Endothelial cell of umbilical vein (primary cell): ENCODE data around the gene SLC7A10. TPM values are rescaled to one million over a fixed set of nuclear protein-coding genes. Genes with fewer than 3 reads are reported as not detected.

Experiments
- BruUV-seq: library from RNA; stranded (reverse); fragments of 400-500 nt; replicated peaks from 2 replicates; lab custom pipeline; 2021; lab: Mats Ljungman, UMichigan
- CTCF ChIA-PET: fragments of 300-600, 350-600 bp; sonication (Branson Sonifier 250); formaldehyde crosslinking; loops from one replicate; lab custom pipeline; 2021; ENCODE audit warnings: antibody characterized with exemption, inconsistent platforms; lab: Charles Lee
- POLR2A ChIA-PET: fragments of 300-600, 350-600 bp; sonication (Branson Sonifier 250); formaldehyde crosslinking; loops from one replicate; lab custom pipeline; 2021; ENCODE audit warnings: antibody characterized with exemption, inconsistent platforms; lab: Charles Lee
- DNase-seq: peaks from one replicate; pipeline ENCODE4 v3.0.0-alpha.2; 2011; ENCODE audit warnings: low read depth, low spot score
- FAIRE-seq: peaks from 2 replicates; lab custom pipeline; 2011; peaks lifted over from hg19 to GRCh38; lab: Jason Lieb, UNC
- H2AFZ ChIP-seq: 2 replicates; pipeline ENCODE4 v1.6.0; 2012; ENCODE audit warnings: low read depth, low read length, control low read depth, inconsistent platforms
- H3K27ac ChIP-seq: 2 replicates; pipeline ENCODE4 v1.5.1; 2011; ENCODE audit warnings: low read depth, mild to moderate bottlenecking, control low read depth, low read length, moderate library complexity; ENCODE audit not compliant: insufficient read depth
- H3K27me3 ChIP-seq, 2 experiments: 2 replicates each; pipeline versions ENCODE4 v1.6.0 to v1.6.1; 2011; ENCODE audit warnings: low read length in 2 of 2, mixed read lengths in 1 of 2; ENCODE audit not compliant: control insufficient read depth in 2 of 2, insufficient read depth in 2 of 2
- H3K36me3 ChIP-seq, 2 experiments: 2 replicates in 1 of 2; 3 replicates in 1 of 2; pipeline ENCODE4 v1.5.1; 2011; ENCODE audit warnings: low read length in 2 of 2, mild to moderate bottlenecking in 1 of 2, moderate library complexity in 1 of 2; ENCODE audit not compliant: control insufficient read depth in 2 of 2, insufficient read depth in 2 of 2; ENCODE audit errors: extremely low read depth in 1 of 2
- H3K4me1 ChIP-seq: 3 replicates; pipeline ENCODE4 v1.5.1; 2011; ENCODE audit warnings: mild to moderate bottlenecking, low read length; ENCODE audit not compliant: control insufficient read depth, insufficient read depth; ENCODE audit errors: extremely low read depth
- H3K4me2 ChIP-seq: 2 replicates; pipeline ENCODE4 v1.6.1; 2011; ENCODE audit warnings: low read length, control low read depth, mixed read lengths; ENCODE audit not compliant: insufficient read depth
- H3K4me3 ChIP-seq, 3 experiments: fragments of 200-600 bp in 1 of 3; sonication (generic), shearing (Covaris generic) in 1 of 3; replicated peaks in 1 of 3; 2 replicates each; pipeline ENCODE4 v1.5.1; 2011 to 2016; ENCODE audit warnings: control low read depth in 3 of 3, low read length in 3 of 3, mild to moderate bottlenecking in 2 of 3, inconsistent platforms in 1 of 3, low read depth in 1 of 3, moderate library complexity in 1 of 3; ENCODE audit not compliant: insufficient read depth in 1 of 3
- H3K79me2 ChIP-seq: 2 replicates; pipeline ENCODE4 v1.6.0; 2012; ENCODE audit warnings: low read length, inconsistent platforms; ENCODE audit not compliant: control insufficient read depth, insufficient read depth
- H3K9ac ChIP-seq: replicated peaks from 2 replicates; pipeline ENCODE3; 2011; ENCODE audit warnings: low read length, control low read depth; ENCODE audit not compliant: insufficient read depth; ENCODE audit errors: extremely low read depth
- H3K9me1 ChIP-seq: replicated peaks from 3 replicates; pipeline ENCODE4 v1.6.0; 2011; ENCODE audit warnings: mild to moderate bottlenecking, low read length; ENCODE audit not compliant: control insufficient read depth, insufficient read depth; ENCODE audit errors: extremely low read depth
- H3K9me3 ChIP-seq: replicated peaks from 2 replicates; pipeline ENCODE4 v1.5.1; 2012; ENCODE audit warnings: low read length, inconsistent platforms; ENCODE audit not compliant: control insufficient read depth, insufficient read depth
- H4K20me1 ChIP-seq: replicated peaks from 2 replicates; pipeline ENCODE3; 2011; ENCODE audit warnings: mild to moderate bottlenecking, low read length; ENCODE audit not compliant: control insufficient read depth, insufficient read depth; ENCODE audit errors: extremely low read depth
- CTCF ChIP-seq, 2 donors: IDR thresholded peaks; 1 replicate in 1 of 2; 2 replicates in 1 of 2; pipeline ENCODE4 v1.5.1; 2011; ENCODE audit warnings: low read length in 2 of 2, mild to moderate bottlenecking in 2 of 2, moderate library complexity in 2 of 2, control low read depth in 1 of 2, inconsistent platforms in 1 of 2, low read depth in 1 of 2; ENCODE audit not compliant: insufficient read depth in 1 of 2; ENCODE audit errors: extremely low read depth in 1 of 2
- EZH2 ChIP-seq: IDR thresholded peaks from 2 replicates; pipeline ENCODE4 v1.6.1; 2012; ENCODE audit warnings: borderline replicate concordance, low read depth, mild to moderate bottlenecking, moderate library complexity, low read length, inconsistent platforms; ENCODE audit not compliant: severe bottlenecking
- FOS ChIP-seq: IDR thresholded peaks from 2 replicates; pipeline ENCODE4 v1.6.1; 2011; ENCODE audit warnings: mild to moderate bottlenecking, low read length, moderate library complexity, borderline replicate concordance; ENCODE audit not compliant: insufficient read depth
- GATA2 ChIP-seq: IDR thresholded peaks from 2 replicates; pipeline ENCODE4 v1.7.0; 2011; ENCODE audit warnings: low read depth, mild to moderate bottlenecking, moderate library complexity, mixed read lengths, low read length; ENCODE audit not compliant: insufficient read length, insufficient read depth
- JUN ChIP-seq: IDR thresholded peaks from 2 replicates; pipeline ENCODE4 v1.6.1; 2011; ENCODE audit warnings: borderline replicate concordance, low read depth; ENCODE audit not compliant: insufficient read length, insufficient read depth
- MAX ChIP-seq: IDR thresholded peaks from 2 replicates; pipeline ENCODE4 v1.6.1; 2011; ENCODE audit not compliant: insufficient read depth, insufficient read length
- MYC ChIP-seq: IDR thresholded peaks from one replicate; pipeline ENCODE4 v1.6.1; 2011; ENCODE audit warnings: mild to moderate bottlenecking, low read depth, low read length
- POLR2A ChIP-seq: IDR thresholded peaks from 2 replicates; pipeline ENCODE4 v1.6.1; 2012; ENCODE audit warnings: low read depth, mild to moderate bottlenecking, control low read depth, low read length
- POLR2AphosphoS5 ChIP-seq: IDR thresholded peaks from 2 replicates; pipeline ENCODE4 v1.6.1; 2012; ENCODE audit warnings: low read depth, mild to moderate bottlenecking, control low read depth, low read length, moderate library complexity; ENCODE audit not compliant: insufficient read depth
- dilution Hi-C: fragments of 300-500 bp; cut with MboI; formaldehyde crosslinking; loops from one replicate; pipeline ENCODE4 v1.15.0; 2019; ENCODE audit warnings: low sequenced_read_pairs; ENCODE audit not compliant: extremely low pct_ligation_motif_present
- intact Hi-C: fragments of 100-400 bp; cut with micrococcal nuclease; formaldehyde crosslinking; loops from one replicate; pipeline ENCODE4 v1.10.0; 2022
- polyA plus RNA-seq, 4 experiments: library from polyadenylated mRNA; depleted of rRNA in 3 of 4; stranded (reverse) in 3 of 4; unstranded in 1 of 4; fragments of >200 nt; gene quantifications; 2 replicates each; pipeline versions ENCODE4 v1.2.1 to v1.2.3, GENCODE V29; 2011 to 2012; ENCODE audit warnings: missing spikeins in 1 of 4
- total RNA-seq: library from RNA; stranded (reverse); gene quantifications from 2 replicates; pipeline ENCODE4 v1.2.3, GENCODE V29; 2021

Gene SLC7A10
- total and polyA plus RNA-seq, 2 donors (not counting 3 experiments of a cell fraction or from before 2014, with no cell fraction given): not detected

GRCh38 chr19:33220735-33221134, 4.9 kb downstream of the SLC7A10 start:
- DNase-seq (no peak), FAIRE-seq (no peak)
- intact Hi-C loops (no loop called here), dilution Hi-C loops (no loop called here)
- Histone ChIP-seq H3K79me2 (no peaks in the 10 kb centered on the region), H3K9ac (no peak overlapping the region), H3K4me2 (no peak overlapping the region), H4K20me1 (no peaks in the 10 kb centered on the region), H3K27me3 (peaks cover 14% of the 10 kb centered on the region in 2 experiments), H3K27ac (no peak overlapping the region), H2AFZ (no peak overlapping the region), H3K4me1 (no peaks in the 10 kb centered on the region), H3K9me3 (no peaks in the 10 kb centered on the region), H3K4me3 (no peak overlapping the region), H3K36me3 (no peaks in the 10 kb centered on the region), H3K9me1 (no peaks in the 10 kb centered on the region)
- BruUV-seq: no TSS peak
- CTCF ChIA-PET: interaction anchor here (1.3 kb wide), 1 partner anchor 15 kb away, joined by 3 read pairs; no protein-coding TSS in a partner anchor
- no peak for TF ChIP-seq JUN
- no peak for TF ChIP-seq POLR2A
- TF ChIP-seq EZH2: no peak
- POLR2A ChIA-PET: no interaction called here

- intact Hi-C loops (no loop called here), dilution Hi-C loops (no loop called here)
- POLR2A ChIA-PET: no interaction called here
- H3K27ac ChIP-seq: no peak overlapping the region
- CTCF ChIA-PET: no interaction called here
- DNase-seq (no peak), FAIRE-seq (no peak)
- no peaks in the 10 kb centered on the region for H3K4me1 ChIP-seq
- H3K4me2 ChIP-seq: no peak overlapping the region
- H4K20me1 ChIP-seq: no peaks in the 10 kb centered on the region
- no peaks in the 10 kb centered on the region for H3K9me1 ChIP-seq
- no peaks in the 10 kb centered on the region for H3K9me3 ChIP-seq
- H3K9ac ChIP-seq: no peak overlapping the region
- BruUV-seq: no TSS peak
- peaks cover 10 to 11% of the 10 kb centered on the region in 2 experiments for H3K27me3 ChIP-seq
- no peak overlapping the region for H3K4me3 ChIP-seq
- H2AFZ ChIP-seq: no peak overlapping the region
- no peaks in the 10 kb centered on the region for H3K36me3 ChIP-seq
- TF ChIP-seq EZH2 (no peak), POLR2AphosphoS5 (no peak), POLR2A (no peak), MYC (no peak), GATA2 (no peak), MAX (no peak), FOS (no peak), CTCF (IDR thresholded peaks at IDR 0.05; ENCODE audit: extremely low read depth in 1 of 2, insufficient read depth in 1 of 2, low read depth in 1 of 2, low read length in 2 of 2) (no peak), JUN (no peak)
- no peaks in the 10 kb centered on the region for H3K79me2 ChIP-seq
Observed at GRCh38 chr19:33220115-33220514, 5.5 kb downstream of the SLC7A10 start.
